Natural killer cell (primary cell): ENCODE results near the gene HOMER2. TPM values are rescaled to one million over a fixed set of nuclear protein-coding genes. Genes with fewer than 3 reads are reported as not detected.

Experiments
- ATAC-seq, 3 donors: fragments of 150-1000 bp in 2 of 3; fragments of 200-7000 bp in 1 of 3; cut with Tn5 transposase; 1 replicate in 1 of 3; 2 replicates in 2 of 3; pipeline ENCODE4 v1.10.0; 2021; ENCODE audit warnings: mild to moderate bottlenecking in 2 of 3, moderate library complexity in 2 of 3
- DNase-seq, 2 donors: peaks; one replicate each; pipeline versions ENCODE4 v3.0.0 to v3.0.0-alpha.2; 2013 to 2021; ENCODE audit warnings: mixed read lengths in 1 of 2
- H3K27ac ChIP-seq: one replicate; pipeline ENCODE4 v1.5.1; 2013; ENCODE audit warnings: mild to moderate bottlenecking, low read length
- H3K27me3 ChIP-seq: one replicate; pipeline ENCODE4 v1.6.1; 2013; ENCODE audit warnings: low read length; ENCODE audit not compliant: control insufficient read depth, insufficient read depth
- H3K36me3 ChIP-seq: one replicate; pipeline ENCODE4 v1.6.1; 2013; ENCODE audit warnings: low read length; ENCODE audit not compliant: control insufficient read depth, insufficient read depth
- H3K4me1 ChIP-seq: one replicate; pipeline ENCODE4 v1.6.1; 2013; ENCODE audit warnings: low read length; ENCODE audit not compliant: control insufficient read depth, insufficient read depth
- H3K4me3 ChIP-seq: one replicate; pipeline ENCODE4 v1.5.1; 2013; ENCODE audit warnings: low read length
- H3K9me3 ChIP-seq: one replicate; pipeline ENCODE4 v1.6.1; 2013; ENCODE audit warnings: low read length; ENCODE audit not compliant: control insufficient read depth, insufficient read depth
- H3K27ac Mint-ChIP-seq, 2 donors: one replicate each; pipeline ENCODE4 v1.8.0; 2022; ENCODE audit warnings: mild to moderate bottlenecking in 2 of 2, mixed read lengths in 2 of 2, moderate library complexity in 1 of 2
- H3K27me3 Mint-ChIP-seq, 2 donors: one replicate each; pipeline ENCODE4 v1.8.0; 2022; ENCODE audit warnings: low read depth in 2 of 2, mixed read lengths in 2 of 2
- H3K36me3 Mint-ChIP-seq: one replicate; pipeline ENCODE4 v1.8.0; 2022; ENCODE audit warnings: mixed read lengths
- H3K4me1 Mint-ChIP-seq, 2 donors: one replicate each; pipeline ENCODE4 v1.8.0; 2022; ENCODE audit warnings: mixed read lengths in 2 of 2
- H3K4me3 Mint-ChIP-seq: one replicate; pipeline ENCODE4 v1.8.0; 2022; ENCODE audit warnings: mild to moderate bottlenecking, moderate library complexity, mixed read lengths
- H3K9me3 Mint-ChIP-seq, 2 donors: one replicate each; pipeline ENCODE4 v1.8.0; 2022; ENCODE audit warnings: mixed read lengths in 2 of 2
- WGBS: methylation state at CpG from one replicate; pipeline ENCODE4 v1.1.7; 2013; ENCODE audit warnings: missing lambda C conversion rate; ENCODE audit not compliant: insufficient coverage; 5-methylcytosine and 5-hydroxymethylcytosine counted together
- intact Hi-C: fragments of 100-400 bp; cut with micrococcal nuclease; formaldehyde crosslinking; loops from one replicate; pipeline ENCODE4 v1.14.2; 2022
- total RNA-seq, 4 donors: library from RNA; stranded (reverse); fragments of 120-200 nt in 1 of 4; gene quantifications; one replicate each; pipeline versions ENCODE4 v1.2.3 to v1.2.4, GENCODE V29; 2013 to 2022
- TF ChIP-seq, protein P1 (sequence below): fragments of 200-600 bp; IDR thresholded peaks from one replicate; pipeline ENCODE4 v1.8.0; 2022; ENCODE audit warnings: antibody characterized with exemption

The HOMER2 gene
- total RNA-seq, 3 donors from 2014 or later (not counting 1 experiment from before 2014, with no cell fraction given): 3.6 to 7.0 (median 4.0) TPM

DNA sequence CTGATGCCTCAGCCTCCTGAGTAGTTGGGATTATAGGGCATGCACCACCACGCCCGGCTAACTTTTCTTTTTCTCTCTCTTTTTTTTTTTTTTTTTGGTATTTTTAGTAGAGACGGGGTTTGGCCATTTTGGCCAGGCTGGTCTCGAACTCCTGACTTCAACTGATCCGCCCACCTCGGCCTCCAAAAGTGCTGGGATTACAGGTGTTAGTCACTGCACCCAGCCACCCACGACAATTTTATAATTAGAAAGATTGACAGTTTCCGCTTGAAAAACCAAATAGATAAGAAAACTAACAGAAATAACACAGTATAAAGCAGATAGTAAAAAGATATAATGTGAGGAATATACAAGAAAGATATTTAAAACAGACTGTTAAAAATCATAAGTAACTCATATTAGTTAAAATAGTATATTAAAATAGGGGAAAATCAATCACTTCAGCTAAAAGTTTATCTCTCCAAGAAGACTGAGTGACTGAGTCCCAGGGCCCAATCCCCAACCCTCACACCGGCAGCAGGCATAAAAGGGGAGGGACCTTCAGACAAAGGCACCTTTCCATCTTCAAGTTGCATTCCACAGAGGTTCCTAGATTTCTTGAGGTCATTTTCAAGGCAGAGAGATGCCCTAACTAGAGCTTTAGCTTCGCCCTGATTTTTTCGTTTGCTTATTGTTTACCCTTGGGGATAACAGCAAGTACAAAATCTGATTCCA, 144.4 kb downstream of the HOMER2 start:
- no peaks in the 10 kb centered on the region for H3K27me3 Mint-ChIP-seq
- no peak for ATAC-seq
- no peaks in the 10 kb centered on the region for H3K9me3 Mint-ChIP-seq
- WGBS: 89% methylated on average over 6 of the region's 11 CpGs
- DNase-seq: no peak
- H3K9me3 ChIP-seq: no peaks in the 10 kb centered on the region
- TF ChIP-seq, protein P1, sequence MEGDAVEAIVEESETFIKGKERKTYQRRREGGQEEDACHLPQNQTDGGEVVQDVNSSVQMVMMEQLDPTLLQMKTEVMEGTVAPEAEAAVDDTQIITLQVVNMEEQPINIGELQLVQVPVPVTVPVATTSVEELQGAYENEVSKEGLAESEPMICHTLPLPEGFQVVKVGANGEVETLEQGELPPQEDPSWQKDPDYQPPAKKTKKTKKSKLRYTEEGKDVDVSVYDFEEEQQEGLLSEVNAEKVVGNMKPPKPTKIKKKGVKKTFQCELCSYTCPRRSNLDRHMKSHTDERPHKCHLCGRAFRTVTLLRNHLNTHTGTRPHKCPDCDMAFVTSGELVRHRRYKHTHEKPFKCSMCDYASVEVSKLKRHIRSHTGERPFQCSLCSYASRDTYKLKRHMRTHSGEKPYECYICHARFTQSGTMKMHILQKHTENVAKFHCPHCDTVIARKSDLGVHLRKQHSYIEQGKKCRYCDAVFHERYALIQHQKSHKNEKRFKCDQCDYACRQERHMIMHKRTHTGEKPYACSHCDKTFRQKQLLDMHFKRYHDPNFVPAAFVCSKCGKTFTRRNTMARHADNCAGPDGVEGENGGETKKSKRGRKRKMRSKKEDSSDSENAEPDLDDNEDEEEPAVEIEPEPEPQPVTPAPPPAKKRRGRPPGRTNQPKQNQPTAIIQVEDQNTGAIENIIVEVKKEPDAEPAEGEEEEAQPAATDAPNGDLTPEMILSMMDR: no peak
- H3K36me3 Mint-ChIP-seq: peaks cover 9% of the 10 kb centered on the region
- no peaks in the 10 kb centered on the region for H3K27me3 ChIP-seq
- peak overlapping the region; percentile 93 to 99 for H3K27ac Mint-ChIP-seq
- H3K36me3 ChIP-seq: peaks cover 3% of the 10 kb centered on the region
- H3K4me3 ChIP-seq: no peak overlapping the region
- H3K4me1 ChIP-seq: peaks cover 20% of the 10 kb centered on the region
- peak overlapping the region; percentile 95 for H3K27ac ChIP-seq
- intact Hi-C loops: loop anchor here (5.0 kb wide), 1 partner anchor 204 kb away; the partner anchor contains the start of gene C15orf40
- H3K4me3 Mint-ChIP-seq: peak overlapping the region; percentile 19
- peaks cover 36 to 43% of the 10 kb centered on the region in 2 donors for H3K4me1 Mint-ChIP-seq

DNA sequence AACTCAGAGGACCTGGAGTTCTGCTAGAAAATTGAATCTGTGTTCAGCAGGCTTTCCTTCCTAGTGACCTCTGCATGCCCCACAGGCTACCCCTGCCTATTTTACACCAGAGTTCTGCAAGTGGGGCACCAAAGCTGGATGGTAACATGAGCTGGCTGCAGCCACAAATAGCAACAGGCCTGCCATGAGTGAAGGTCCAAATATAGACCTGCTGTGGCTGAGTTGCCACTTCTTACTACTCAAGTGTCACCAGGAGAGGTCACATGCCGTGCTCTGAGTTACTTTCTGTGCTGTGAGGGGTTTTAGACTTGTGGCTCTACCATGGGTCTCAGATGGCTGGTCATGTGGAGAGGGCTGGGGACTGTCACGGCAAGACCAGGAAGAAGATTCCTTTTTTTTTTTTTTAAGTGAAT, 146.5 kb downstream of the HOMER2 start, which contains the start of gene FSD2:
Gene FSD2, minus strand, starts transcription at position 76 of the 413 bp plus-strand sequence. CDS start 18,679 bp downstream, outside the sequence.
- ATAC-seq: no peak
- TF ChIP-seq, protein P1: no peak
- Mint-ChIP-seq H3K27me3 (peaks cover 7% of the 10 kb centered on the region in 2 donors), H3K9me3 (no peaks in the 10 kb centered on the region), H3K36me3 (peaks cover 4% of the 10 kb centered on the region), H3K4me3 (no peak within 1 kb of the TSS), H3K27ac (peak within 1 kb of the TSS in 1 of 2 donors; percentile 66), H3K4me1 (peaks cover 16 to 24% of the 10 kb centered on the region in 2 donors)
- DNase-seq: no peak
- intact Hi-C loops: loop anchor here (5.0 kb wide), 1 partner anchor 206 kb away; the partner anchor contains the start of gene C15orf40
- H3K4me1 ChIP-seq: peaks cover 10% of the 10 kb centered on the region
- H3K27me3 ChIP-seq: no peaks in the 10 kb centered on the region
- WGBS: 25% methylated on average over 2 of the region's 2 CpGs
- no peak within 1 kb of the TSS for H3K4me3 ChIP-seq
- H3K27ac ChIP-seq: no peak within 1 kb of the TSS
- no peaks in the 10 kb centered on the region for H3K36me3 ChIP-seq
- no peaks in the 10 kb centered on the region for H3K9me3 ChIP-seq

DNA sequence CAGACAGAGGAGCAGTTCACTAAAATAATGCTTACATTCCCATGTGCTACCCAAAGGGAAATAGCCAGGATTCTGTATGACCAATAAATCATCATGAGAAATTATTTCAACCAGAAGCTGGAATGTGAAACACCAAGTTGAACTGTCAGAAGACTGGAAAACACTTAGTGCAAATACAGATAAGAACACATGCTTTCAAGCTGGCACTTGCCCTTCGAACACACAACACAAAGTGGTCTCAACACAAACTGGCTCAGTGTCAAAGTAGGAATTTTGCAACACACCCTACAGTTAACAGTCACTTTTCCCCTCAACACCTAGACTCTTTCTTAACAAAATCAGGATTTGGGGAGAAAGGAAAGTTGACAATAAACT, 148.0 kb downstream of the HOMER2 start:
- WGBS: 88% methylated on average over 1 of the region's 1 CpG

More for the DNA sequence above, 148.0 kb downstream of the HOMER2 start:
- no peak for ATAC-seq
- peaks cover 10% of the 10 kb centered on the region for H3K4me1 ChIP-seq
- H3K27ac Mint-ChIP-seq: no peak overlapping the region
- TF ChIP-seq, protein P1: no peak
- peaks cover 12 to 13% of the 10 kb centered on the region in 2 donors for H3K27me3 Mint-ChIP-seq
- peaks cover 8 to 16% of the 10 kb centered on the region in 2 donors for H3K4me1 Mint-ChIP-seq
- H3K27ac ChIP-seq: no peak overlapping the region
- H3K9me3 ChIP-seq: no peaks in the 10 kb centered on the region
- DNase-seq: no peak
- H3K36me3 Mint-ChIP-seq: no peaks in the 10 kb centered on the region
- intact Hi-C loops: no loop called here
- no peaks in the 10 kb centered on the region for H3K9me3 Mint-ChIP-seq
- no peak overlapping the region for H3K4me3 ChIP-seq
- no peaks in the 10 kb centered on the region for H3K36me3 ChIP-seq
- no peaks in the 10 kb centered on the region for H3K27me3 ChIP-seq
- no peak overlapping the region for H3K4me3 Mint-ChIP-seq
